Adrenal gland (tissue), 12 donors: ENCODE measurements around the gene AHI1. TPM values are rescaled to one million over a fixed set of nuclear protein-coding genes. Genes with fewer than 3 reads are reported as not detected.

ENCODE experiments used
- DNase-seq, 7 donors: peaks; one replicate each; pipeline ENCODE4 v3.0.0-alpha.2; 2019 to 2020
- H3K27ac ChIP-seq, 5 donors: fragments of 200-600 bp; sonication (generic) in 4 of 5; 1 replicate in 3 of 5; 2 replicates in 2 of 5; pipeline versions ENCODE4 v1.5.1 to v1.8.0; 2016 to 2020; ENCODE audit warnings: mild to moderate bottlenecking in 1 of 5
- H3K27me3 ChIP-seq: fragments of 200-600 bp; 2 replicates; pipeline ENCODE4 v1.8.0; 2021
- H3K36me3 ChIP-seq, 2 donors: fragments of 200-600 bp; replicated peaks in 1 of 2; 1 replicate in 1 of 2; 2 replicates in 1 of 2; pipeline versions ENCODE4 v1.5.1 to v1.8.0; 2018 to 2022
- H3K4me1 ChIP-seq, 2 donors: fragments of 200-600 bp; replicated peaks in 1 of 2; 1 replicate in 1 of 2; 2 replicates in 1 of 2; pipeline versions ENCODE4 v1.5.1 to v1.8.0; 2018 to 2021
- H3K4me3 ChIP-seq, 4 donors: fragments of 200-600 bp; sonication (generic) in 3 of 4; one replicate each; pipeline ENCODE4 v1.5.1; 2016 to 2018
- H3K9me3 ChIP-seq, 3 donors: fragments of 200-600 bp; sonication (generic) in 1 of 3; replicated peaks in 1 of 3; 1 replicate in 2 of 3; 2 replicates in 1 of 3; pipeline versions ENCODE4 v1.5.1 to v1.8.0; 2016 to 2021
- POLR2A ChIP-seq, 2 donors: fragments of 450-650 bp; IDR thresholded peaks; one replicate each; pipeline ENCODE4 v1.6.1; 2017; ENCODE audit warnings: antibody characterized with exemption in 2 of 2, mild to moderate bottlenecking in 2 of 2, moderate library complexity in 1 of 2
- WGBS, 4 donors: extraction: QIAGEN DNeasy Blood & Tissue Kit in 2 of 4; methylation state at CpG; one replicate each; pipeline versions ENCODE4 v1.1.5 to v1.1.7; 2013 to 2017; 5-methylcytosine and 5-hydroxymethylcytosine counted together
- intact Hi-C, 2 donors: fragments of 100-400 bp; cut with DNase I; formaldehyde crosslinking; loops; one replicate each; pipeline versions ENCODE4 v1.14.1 to v1.15.0; 2022 to 2023
- polyA plus RNA-seq, 3 donors: library from polyadenylated mRNA; stranded (reverse); fragments of 200-250 nt in 2 of 3; fragments of 350-450 nt in 1 of 3; fragmentation: Illumina TruSeq in 1 of 3; extraction: RNeasy Lipid Tissue Mini Kit (QIAGEN cat#74804) in 1 of 3; gene quantifications; one replicate each; pipeline ENCODE4 v1.2.3, GENCODE V29; 2013 to 2014
- total RNA-seq, 9 donors: library from RNA; depleted of rRNA in 4 of 9; stranded (reverse); fragments of >200 nt in 4 of 9; fragments of 120-200 nt in 1 of 9; fragmentation: NEBNext Ultra II Directional in 1 of 9; extraction: Animal tissue kit (Norgen Biotek cat#: 25700) in 1 of 9; gene quantifications; one replicate each; pipeline versions ENCODE4 v1.1.0 to v1.2.4, GENCODE V29; 2013 to 2023
- TF ChIP-seq, protein P1 (sequence below), 6 experiments: fragments of 450-650 bp in 4 of 6; fragments of 200-600 bp in 2 of 6; sonication (generic) in 1 of 6; IDR thresholded peaks; 1 replicate in 5 of 6; 2 replicates in 1 of 6; pipeline versions ENCODE4 v1.5.1 to v1.8.0; 2016 to 2021; ENCODE audit warnings: antibody characterized with exemption in 6 of 6, mild to moderate bottlenecking in 2 of 6, moderate library complexity in 1 of 6
- donor health status: healthy with polysubstance abuse.
- donor health status: Bipolar disorder and iron deficiency.
- donor health status: DM: yes; HTN: yes; CAD: no.
- donor health status: DM: no; HTN: no; CAD: no.
- donor health status: DM: no; HTN: no; CAD: no.
- donor health status: DM: yes; HTN: yes; CAD: no.

The AHI1 gene
- total and polyA plus RNA-seq, 12 donors: 9.2 to 68.7 (median 35.4) TPM

DNA sequence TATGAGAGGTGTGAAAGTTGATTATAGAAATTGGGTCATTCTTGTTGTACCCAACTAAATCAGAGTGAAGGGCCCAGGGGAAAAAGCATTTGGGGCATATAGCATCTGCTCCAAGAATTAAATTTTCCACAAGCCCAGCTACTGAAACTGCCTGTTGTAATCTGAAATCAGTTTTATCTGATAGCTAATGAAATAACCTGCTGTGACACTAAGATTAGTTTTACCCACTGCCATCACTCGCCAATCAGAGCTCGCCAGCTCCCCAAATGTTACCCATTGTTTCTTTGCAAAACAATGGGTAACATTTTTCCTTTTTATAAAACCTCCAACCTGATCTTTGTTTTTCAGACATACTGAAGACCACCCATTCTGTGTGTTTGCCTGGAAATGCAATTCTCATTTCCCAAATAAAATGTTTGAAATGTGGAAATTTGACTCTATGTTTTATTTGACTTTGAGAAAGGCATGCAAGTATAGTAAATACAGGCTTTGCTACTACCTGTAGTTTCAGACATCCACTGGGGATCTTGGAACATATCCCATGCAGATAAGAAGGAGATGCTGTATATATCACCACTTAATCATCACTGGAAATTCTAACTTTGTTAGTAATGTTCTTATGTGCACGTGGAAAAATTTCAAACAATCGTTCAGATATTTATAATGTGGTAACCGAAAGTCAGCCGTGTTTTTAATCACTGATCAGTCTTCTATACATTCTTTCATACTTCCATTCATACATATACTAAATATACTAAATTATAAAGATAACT is 6.3 kb upstream of the AHI1 start:
- H3K36me3 ChIP-seq: no peaks in the 10 kb centered on the region
- peaks cover 2 to 5% of the 10 kb centered on the region in 2 donors for H3K4me1 ChIP-seq
- H3K27me3 ChIP-seq: no peaks in the 10 kb centered on the region
- no peak overlapping the region for H3K4me3 ChIP-seq
- 85 to 95% (median 87%) methylated on average over 6 of the region's 6 CpGs for WGBS, 4 donors
- no peaks in the 10 kb centered on the region for H3K9me3 ChIP-seq
- no peak overlapping the region for H3K27ac ChIP-seq
- TF ChIP-seq, protein P1, sequence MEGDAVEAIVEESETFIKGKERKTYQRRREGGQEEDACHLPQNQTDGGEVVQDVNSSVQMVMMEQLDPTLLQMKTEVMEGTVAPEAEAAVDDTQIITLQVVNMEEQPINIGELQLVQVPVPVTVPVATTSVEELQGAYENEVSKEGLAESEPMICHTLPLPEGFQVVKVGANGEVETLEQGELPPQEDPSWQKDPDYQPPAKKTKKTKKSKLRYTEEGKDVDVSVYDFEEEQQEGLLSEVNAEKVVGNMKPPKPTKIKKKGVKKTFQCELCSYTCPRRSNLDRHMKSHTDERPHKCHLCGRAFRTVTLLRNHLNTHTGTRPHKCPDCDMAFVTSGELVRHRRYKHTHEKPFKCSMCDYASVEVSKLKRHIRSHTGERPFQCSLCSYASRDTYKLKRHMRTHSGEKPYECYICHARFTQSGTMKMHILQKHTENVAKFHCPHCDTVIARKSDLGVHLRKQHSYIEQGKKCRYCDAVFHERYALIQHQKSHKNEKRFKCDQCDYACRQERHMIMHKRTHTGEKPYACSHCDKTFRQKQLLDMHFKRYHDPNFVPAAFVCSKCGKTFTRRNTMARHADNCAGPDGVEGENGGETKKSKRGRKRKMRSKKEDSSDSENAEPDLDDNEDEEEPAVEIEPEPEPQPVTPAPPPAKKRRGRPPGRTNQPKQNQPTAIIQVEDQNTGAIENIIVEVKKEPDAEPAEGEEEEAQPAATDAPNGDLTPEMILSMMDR (IDR thresholded peaks at IDR 0.05): no peak
- TF ChIP-seq POLR2A (IDR thresholded peaks at IDR 0.05): no peak
- DNase-seq: no peak
- intact Hi-C loops: loop anchor here in 1 of 2 donors (10.0 kb wide), 1 partner anchor 731 kb away; no protein-coding TSS in a partner anchor

DNA sequence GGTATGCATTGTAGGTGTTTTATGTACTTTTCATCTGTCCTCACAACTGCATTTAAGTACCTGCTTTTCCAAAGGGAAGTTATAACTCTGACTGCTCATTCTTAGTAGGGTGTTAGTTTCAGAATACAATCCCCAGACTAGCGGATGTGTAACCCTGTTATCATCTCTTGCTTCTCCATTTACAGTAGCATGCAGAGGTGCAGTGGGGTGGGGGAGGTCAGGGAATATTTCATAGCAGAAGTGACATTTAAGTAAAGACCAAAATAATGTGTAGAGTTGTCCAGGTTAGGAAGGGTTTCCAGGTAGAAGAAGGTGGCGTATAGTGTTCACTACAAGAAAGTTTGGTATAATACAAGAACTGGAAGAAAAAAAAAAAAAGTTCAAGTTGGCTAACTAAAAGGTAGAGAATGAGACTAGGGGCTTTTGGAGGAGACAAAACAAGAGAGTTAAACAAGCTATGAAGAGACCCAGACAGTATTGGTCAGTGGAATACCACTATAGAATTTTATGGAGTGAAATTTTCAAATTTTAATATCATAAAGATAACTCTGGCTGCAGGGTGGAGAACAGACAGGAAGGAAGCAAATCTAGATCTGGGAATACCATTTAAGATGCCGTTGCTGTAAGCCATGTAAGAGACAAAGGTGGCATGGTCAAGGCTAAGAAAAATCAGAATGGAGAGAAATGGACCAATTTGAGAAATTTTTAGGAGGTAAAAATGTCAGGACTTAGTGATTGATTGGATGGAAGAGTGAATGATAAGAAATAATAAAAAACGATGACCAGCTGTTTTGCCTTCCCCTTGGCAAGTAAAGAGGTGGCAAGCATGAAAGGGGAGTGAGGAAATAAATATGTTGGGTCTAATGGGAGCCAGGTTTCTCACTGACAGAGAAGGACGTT is 2.2 kb upstream of the AHI1 start:
- 85 to 93% (median 87%) methylated on average over 5 of the region's 5 CpGs for WGBS, 4 donors
- DNase-seq: no peak
- Histone ChIP-seq H3K36me3 (no peaks in the 10 kb centered on the region), H3K4me3 (no peak overlapping the region), H3K27me3 (no peaks in the 10 kb centered on the region), H3K27ac (peak overlapping the region in 1 of 5 donors; percentile 99), H3K9me3 (no peaks in the 10 kb centered on the region), H3K4me1 (peaks cover 3 to 23% of the 10 kb centered on the region in 2 donors)
- intact Hi-C loops: loop anchor here in 1 of 2 donors (10.0 kb wide), 1 partner anchor 735 kb away; no protein-coding TSS in a partner anchor
- no peak for TF ChIP-seq POLR2A (IDR thresholded peaks at IDR 0.05)
- TF ChIP-seq, protein P1 (IDR thresholded peaks at IDR 0.05): no peak

DNA sequence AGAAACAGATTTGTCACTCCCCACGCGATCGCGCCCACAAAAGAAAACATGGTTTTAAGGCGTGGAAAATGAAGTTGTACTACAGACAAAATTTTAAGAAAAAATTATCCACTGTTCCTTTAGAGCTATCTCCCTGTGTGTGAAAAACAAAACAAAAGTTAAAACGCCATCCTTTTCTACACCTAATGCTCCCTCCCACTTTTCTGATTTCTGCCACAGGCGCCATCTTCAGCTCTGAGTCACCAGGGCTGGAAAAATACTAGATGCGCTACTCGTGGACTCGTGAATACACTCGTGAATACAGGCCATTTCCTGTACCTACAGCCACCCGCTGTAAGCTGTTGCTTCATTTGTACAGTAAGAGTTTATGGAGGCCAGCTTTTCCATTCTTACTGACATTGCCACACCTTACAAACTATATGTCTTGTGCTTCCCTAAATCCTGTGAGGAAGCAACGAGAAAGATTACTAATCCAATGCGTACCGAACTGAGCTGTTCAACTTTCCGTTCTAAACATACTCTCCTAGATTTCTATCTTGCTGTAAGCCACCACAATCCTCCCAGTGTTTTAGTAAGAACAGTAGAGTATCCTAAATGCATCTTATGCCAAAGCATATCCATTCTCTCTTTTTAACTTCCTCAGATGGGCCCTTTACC is 773 bp upstream of the AHI1 start:
- DNase-seq: peak; percentile 75 to 95 (median 89)
- Histone ChIP-seq H3K27ac (peak overlapping the region; percentile 89 to 99 (median 94)), H3K36me3 (no peaks in the 10 kb centered on the region), H3K4me3 (peak overlapping the region; percentile 20 to 67 (median 66)), H3K4me1 (peaks cover 3 to 23% of the 10 kb centered on the region in 2 donors), H3K9me3 (no peaks in the 10 kb centered on the region), H3K27me3 (no peaks in the 10 kb centered on the region)
- intact Hi-C loops: no loop called here
- 0 to 1% (median 1%) methylated on average over 16 of the region's 16 CpGs for WGBS, 4 donors
- TF ChIP-seq, protein P1 (IDR thresholded peaks at IDR 0.05): no peak
- TF ChIP-seq POLR2A (IDR thresholded peaks at IDR 0.05): peak; percentile 66 to 80
